NB4 (cell line): ENCODE results near the gene RCN1.

Experiments used
- MYC ChIP-seq: IDR thresholded peaks from 2 replicates; pipeline ENCODE4 v1.6.1; 2011; ENCODE audit warnings: low read depth, low read length
- POLR2A ChIP-seq: IDR thresholded peaks from 2 replicates; pipeline ENCODE4 v1.6.1; 2011; ENCODE audit warnings: mild to moderate bottlenecking; ENCODE audit not compliant: insufficient read length; ENCODE audit errors: extremely low read depth
- TF ChIP-seq, protein P1 (sequence below): IDR thresholded peaks from one replicate; pipeline ENCODE4 v1.5.1; 2012; ENCODE audit warnings: low read depth, low read length
- TF ChIP-seq, protein P2 (sequence below): IDR thresholded peaks from 2 replicates; pipeline ENCODE4 v1.6.1; 2011; ENCODE audit warnings: low read depth, low read length

DNA sequence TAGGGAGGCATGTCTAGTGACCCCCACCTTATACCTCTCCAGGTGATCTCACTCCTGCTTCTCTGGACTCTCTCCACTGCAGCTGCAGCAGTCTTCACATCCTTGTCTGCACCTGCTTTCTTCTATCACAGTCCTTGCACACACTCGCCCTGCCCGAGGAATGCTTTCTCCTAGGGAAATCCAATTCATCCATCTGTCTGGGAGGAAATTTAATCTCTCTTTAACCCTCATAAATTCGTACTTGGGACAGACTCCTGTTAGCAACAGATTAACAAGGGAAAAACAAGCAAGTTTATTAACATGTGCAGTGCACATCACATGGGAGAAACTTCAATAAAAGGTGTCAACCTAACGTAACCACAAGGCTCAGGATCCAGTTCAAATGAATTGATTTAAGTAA is 11.3 kb upstream of the RCN1 start:
- TF ChIP-seq POLR2A (no peak), MYC (no peak)
- TF ChIP-seq, protein P1, sequence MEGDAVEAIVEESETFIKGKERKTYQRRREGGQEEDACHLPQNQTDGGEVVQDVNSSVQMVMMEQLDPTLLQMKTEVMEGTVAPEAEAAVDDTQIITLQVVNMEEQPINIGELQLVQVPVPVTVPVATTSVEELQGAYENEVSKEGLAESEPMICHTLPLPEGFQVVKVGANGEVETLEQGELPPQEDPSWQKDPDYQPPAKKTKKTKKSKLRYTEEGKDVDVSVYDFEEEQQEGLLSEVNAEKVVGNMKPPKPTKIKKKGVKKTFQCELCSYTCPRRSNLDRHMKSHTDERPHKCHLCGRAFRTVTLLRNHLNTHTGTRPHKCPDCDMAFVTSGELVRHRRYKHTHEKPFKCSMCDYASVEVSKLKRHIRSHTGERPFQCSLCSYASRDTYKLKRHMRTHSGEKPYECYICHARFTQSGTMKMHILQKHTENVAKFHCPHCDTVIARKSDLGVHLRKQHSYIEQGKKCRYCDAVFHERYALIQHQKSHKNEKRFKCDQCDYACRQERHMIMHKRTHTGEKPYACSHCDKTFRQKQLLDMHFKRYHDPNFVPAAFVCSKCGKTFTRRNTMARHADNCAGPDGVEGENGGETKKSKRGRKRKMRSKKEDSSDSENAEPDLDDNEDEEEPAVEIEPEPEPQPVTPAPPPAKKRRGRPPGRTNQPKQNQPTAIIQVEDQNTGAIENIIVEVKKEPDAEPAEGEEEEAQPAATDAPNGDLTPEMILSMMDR: no peak
- TF ChIP-seq, protein P2, sequence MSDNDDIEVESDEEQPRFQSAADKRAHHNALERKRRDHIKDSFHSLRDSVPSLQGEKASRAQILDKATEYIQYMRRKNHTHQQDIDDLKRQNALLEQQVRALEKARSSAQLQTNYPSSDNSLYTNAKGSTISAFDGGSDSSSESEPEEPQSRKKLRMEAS: no peak
